ENCODE data around the gene CRAMP1.

DNA sequence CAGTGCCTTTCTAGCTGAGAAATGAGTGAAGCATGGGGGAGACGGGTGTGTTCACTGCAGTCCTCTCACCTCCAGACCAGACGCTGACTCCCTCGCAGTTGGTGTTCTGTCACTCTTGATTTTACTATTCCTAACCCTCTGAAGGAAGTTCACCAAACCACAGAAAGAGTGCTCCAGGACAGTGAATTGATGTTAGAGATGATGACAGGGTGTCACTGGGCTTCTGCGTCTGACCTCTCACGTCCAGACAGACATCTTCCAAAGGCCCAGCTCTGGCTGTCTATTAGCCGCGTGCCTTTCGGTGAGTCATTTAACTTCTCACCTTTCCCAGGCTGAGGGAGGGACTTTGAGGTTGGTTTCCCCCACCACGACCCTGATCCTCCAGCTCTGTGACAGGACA, 8.2 kb downstream of the CRAMP1 start:
- TF ChIP-seq, protein P1, sequence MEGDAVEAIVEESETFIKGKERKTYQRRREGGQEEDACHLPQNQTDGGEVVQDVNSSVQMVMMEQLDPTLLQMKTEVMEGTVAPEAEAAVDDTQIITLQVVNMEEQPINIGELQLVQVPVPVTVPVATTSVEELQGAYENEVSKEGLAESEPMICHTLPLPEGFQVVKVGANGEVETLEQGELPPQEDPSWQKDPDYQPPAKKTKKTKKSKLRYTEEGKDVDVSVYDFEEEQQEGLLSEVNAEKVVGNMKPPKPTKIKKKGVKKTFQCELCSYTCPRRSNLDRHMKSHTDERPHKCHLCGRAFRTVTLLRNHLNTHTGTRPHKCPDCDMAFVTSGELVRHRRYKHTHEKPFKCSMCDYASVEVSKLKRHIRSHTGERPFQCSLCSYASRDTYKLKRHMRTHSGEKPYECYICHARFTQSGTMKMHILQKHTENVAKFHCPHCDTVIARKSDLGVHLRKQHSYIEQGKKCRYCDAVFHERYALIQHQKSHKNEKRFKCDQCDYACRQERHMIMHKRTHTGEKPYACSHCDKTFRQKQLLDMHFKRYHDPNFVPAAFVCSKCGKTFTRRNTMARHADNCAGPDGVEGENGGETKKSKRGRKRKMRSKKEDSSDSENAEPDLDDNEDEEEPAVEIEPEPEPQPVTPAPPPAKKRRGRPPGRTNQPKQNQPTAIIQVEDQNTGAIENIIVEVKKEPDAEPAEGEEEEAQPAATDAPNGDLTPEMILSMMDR (IDR thresholded peaks at IDR 0.05), result no peak
- no peak for TF ChIP-seq POLR2A (IDR thresholded peaks at IDR 0.05)
- TF ChIP-seq POLR2AphosphoS5 (IDR thresholded peaks at IDR 0.05), result no peak
- no peak for TF ChIP-seq EP300 (IDR thresholded peaks at IDR 0.05)

Data from sigmoid colon (tissue), 4 donors.